NCI-H226 (cell line): ENCODE results near the gene ABCG1.
"Not testable (repeated sequence)": the region's sequence is repeated elsewhere in the genome, so short reads cannot be mapped to it uniquely, and the experiment has no call there.

ENCODE experiments used
- DNase-seq: peaks from one replicate; pipeline ENCODE4 v3.0.0-alpha.2; 2015

The ABCG1 gene

DNA sequence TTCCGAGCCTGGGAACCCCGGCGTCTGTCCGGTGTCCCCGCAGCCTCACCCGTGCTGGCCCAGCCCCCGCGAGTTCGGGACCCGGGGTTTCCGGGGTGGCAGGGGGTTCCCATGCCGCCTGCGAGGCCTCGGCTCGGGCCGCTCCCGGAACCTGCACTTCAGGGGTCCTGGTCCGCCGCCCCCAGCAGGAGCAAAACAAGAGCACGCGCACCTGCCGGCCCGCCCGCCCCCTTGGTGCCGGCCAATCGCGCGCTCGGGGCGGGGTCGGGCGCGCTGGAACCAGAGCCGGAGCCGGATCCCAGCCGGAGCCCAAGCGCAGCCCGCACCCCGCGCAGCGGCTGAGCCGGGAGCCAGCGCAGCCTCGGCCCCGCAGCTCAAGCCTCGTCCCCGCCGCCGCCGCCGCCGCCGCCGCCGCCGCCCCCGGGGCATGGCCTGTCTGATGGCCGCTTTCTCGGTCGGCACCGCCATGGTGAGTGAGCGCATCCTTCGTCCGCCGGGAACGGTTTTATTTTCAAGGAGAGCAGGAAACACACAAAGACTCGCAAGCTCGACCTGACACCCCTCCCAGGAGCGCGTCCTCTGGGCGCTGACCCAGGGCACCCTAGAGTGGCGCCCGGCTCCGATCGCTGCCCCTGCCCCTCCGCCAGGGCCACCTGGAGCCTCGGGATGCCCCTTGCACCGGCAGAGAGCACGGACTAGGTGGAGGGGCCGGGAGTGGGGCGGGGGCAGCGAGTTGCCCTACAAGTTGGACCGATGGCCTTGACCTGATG, at the start of gene ABCG1:
Gene ABCG1 (plus strand): TSS at position 305 of the 770 bp plus-strand sequence. CDS start 123 bp downstream, at position 428.
- peak; percentile 59 for DNase-seq

DNA sequence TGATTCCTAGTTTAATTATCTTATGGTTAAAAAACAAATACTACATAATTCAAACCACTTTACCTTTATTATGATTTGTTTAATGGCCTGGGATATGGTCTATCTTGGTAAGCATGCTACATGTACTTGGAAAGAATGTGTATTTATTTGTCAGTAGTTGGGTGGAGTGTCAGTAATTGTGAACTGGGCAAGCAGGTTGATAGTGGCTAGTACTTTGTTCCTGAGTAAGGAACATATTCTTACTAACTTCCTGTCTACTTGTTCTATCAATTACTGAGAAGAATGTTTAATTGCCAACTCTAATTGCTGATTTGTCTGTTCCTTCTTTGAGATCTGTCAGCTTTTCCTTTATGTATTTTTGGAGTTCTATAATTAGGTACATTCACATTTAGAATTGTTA, 49.2 kb upstream of the ABCG1 start:
- no peak for DNase-seq

DNA sequence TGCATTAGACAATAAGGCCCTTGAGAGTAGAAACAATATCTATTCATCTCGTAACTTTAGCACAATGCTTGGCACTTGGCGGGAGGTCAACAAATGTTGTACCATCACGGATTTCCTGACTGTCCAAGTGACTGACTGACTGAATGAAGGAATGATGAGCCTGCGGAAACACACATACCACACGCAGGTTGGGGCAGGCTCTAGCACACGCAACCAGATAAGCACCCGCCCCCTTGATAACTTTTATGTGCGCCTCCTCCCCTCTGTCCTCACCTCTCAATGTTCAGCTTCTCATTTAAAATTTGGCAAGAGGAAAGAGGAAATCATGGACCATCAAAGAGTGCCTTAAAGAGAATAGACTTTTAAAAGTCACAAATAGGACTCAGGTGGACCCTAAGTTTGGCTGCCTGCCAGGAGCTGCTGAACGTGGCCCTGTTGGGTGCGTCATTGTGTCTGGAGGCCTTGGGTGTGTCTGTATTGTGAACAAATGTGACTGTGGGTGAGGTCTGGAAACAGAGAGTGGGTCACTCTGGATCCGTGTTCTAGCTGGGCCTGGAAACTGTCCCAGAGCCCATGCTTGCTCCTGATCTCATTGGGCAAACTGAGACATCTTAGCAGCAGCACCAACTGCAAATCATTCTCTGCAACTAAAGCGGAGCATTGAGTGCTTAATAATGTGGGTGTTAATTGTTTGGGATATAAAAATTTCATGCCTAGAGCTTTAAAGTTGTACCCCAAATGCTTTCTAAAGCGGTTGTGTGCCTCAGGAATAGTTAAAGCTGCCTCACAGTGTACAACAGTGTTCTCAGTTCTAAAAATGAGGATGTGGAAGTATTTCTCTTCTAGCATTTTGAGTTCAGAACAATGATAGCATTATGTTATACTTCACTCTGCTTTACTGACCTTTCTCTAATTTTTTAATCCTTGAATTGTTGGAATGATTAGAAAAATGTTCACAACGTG, 47.6 kb upstream of the ABCG1 start:
- DNase-seq = no peak

DNA sequence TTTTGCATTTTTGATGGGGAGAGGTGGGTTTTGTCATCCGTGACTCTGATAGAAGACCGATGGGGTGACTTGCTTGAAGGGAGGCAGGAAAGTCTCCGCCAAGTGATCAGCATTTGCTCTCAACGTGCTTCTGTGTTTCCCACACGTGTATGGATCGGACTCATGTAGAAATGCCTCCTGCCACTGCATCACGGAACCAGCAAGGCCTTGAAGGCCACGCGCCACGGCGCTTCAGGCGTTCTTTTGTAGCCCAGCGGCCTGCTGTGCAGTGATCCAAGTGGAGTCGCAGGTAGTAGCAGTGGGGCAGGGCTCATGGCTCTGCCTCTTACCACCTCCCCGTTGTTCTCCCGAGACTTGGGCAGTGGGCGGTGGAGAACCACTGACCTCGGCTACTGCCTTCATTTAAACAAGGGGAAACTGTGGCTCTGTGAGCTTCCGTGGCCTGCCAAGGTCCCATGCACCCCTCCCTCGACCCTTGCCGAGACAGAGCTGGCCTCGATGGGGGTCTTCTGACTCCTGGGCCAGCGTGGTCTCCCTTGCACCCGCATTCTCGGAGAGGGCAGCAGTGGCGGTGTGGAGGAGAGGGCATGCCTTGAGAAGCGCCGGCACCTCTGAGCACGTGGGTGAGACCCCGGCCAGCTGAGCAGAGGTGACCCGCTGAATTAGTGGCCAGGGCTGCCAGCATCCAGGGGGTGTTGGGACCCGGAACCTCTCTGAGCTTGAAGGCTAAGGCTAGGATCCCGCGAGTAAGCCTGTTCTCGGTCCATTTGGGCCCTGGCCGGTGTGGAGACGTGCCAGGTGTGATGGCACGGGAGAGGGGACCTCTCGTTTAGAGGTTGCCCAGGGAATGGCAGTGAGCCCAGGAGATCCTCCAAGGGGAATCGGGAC, 46.1 kb upstream of the ABCG1 start:
- no peak for DNase-seq

- DNase-seq = no peak
Measured at GRCh38 chr21:42174173-42174572, 44.8 kb upstream of the ABCG1 start.

DNA sequence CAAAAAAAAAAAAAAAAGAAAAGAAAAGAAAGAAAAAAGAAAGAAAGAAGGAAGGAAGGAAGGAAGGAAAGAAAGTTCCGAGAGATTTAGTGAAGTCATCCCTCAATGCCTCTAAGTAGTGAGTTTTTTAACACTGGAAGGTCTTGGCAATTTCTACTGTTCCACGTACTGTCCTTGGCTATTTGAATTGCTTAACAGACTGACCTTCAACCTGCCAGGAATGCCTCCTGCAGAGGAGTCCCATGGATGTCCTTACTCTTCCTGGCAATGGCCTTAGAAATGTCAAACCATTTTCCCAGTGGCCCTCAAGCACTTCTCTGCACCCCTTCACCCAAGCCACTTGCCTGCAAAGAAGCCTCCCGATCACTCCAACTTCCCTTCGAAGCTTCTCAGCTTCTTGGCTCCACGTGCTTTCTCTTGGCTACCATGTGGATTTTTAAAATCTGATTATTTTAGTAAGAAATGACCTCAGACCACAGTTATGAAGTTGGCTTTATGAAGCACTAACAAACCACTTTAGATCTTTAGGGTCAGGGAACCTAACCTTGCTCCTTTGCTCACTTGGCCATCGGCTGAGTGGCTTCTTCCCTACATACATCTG, 43.7 kb upstream of the ABCG1 start:
- DNase-seq = no peak

GRCh38 chr21:42176859-42177258, 42.1 kb upstream of the ABCG1 start:
- DNase-seq = no peak

DNA sequence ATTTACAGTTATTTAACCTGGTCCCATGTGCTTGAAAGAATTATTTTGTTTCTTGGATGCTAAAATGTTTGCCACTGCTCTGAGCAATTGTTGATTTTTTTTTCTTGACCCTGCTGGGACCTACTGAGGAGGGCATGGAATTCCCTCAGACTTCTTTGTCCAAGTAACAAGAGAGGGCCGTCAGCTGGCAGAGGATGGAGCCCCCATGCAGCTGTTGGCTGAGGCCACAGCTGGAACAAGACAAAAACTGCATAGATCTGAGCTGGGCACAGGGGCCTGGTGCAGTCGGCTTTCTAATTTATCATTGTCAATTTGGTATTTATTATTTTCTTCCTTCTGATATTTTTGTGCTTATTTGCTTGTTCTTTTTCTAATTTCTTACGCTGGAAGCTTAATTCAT, 39.6 kb upstream of the ABCG1 start:
- no peak for DNase-seq

DNA sequence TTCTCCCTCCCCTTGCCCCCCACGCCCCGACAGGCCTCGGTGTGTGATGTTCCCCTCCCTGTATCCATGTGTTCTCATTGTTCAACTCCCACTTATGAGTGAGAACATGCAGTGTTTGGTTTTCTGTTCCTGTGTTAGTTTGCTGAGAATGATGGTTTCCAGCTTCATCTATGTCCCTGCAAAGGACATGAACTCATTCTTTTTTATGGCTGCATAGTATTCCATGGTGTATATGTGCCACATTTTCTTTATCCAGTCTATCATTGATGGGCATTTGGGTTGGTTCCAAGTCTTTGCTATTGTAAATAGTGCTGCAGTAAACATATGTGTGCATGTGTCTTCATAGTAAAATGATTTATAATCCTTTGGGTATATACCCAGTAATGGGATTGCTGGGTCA, 38.9 kb upstream of the ABCG1 start:
- DNase-seq = not testable (repeated sequence)

- no peak for DNase-seq
Measured at GRCh38 chr21:42182713-42183371, 36.1 kb upstream of the ABCG1 start.

GRCh38 chr21:42183374-42184266, 35.3 kb upstream of the ABCG1 start:
- DNase-seq = no peak

- DNase-seq = no peak
Measured at GRCh38 chr21:42186591-42186990, 32.3 kb upstream of the ABCG1 start.

GRCh38 chr21:42187976-42188653, 30.8 kb upstream of the ABCG1 start:
- no peak for DNase-seq

DNA sequence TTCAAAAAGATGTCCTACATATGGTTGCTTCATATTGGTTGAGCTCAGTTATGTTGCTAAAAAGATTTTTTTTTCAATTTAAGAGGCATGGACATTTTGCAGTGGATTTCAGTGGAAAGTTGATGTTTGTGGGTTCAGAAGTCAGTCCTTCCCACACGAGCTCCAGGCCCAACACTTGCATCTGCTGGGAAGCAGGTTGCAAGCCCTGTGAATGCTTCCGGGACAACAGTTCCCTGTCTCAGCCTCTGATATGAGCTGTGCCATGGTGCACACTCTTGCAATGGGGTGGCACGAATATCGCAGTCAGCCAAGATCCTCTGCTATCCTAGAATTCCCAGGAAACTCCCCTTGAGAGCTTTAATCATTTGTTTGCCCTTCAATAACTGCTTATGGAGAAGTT, 30.3 kb upstream of the ABCG1 start:
- no peak for DNase-seq

DNA sequence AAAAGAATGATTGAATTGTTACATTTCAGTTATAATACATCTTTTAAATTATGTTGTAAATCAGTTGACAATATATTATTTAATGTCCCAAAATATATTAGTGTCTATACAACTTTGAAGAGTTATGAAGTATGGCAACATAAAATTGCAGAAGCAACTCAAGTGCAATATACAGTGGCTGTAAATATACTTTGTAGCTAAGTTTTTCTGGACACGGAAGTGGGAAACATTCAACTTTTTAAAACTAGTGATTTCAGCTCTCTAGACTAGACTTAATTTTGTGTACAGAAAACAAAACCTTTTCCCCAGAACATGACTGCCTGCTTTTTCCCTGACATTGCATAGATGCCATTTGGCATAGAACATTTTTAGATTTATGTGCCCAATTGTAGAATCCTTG, 29.5 kb upstream of the ABCG1 start:
- no peak for DNase-seq

GRCh38 chr21:42189860-42190485, 29.0 kb upstream of the ABCG1 start:
- no peak for DNase-seq

- no peak for DNase-seq
Measured at GRCh38 chr21:42190486-42190863, 28.5 kb upstream of the ABCG1 start.

DNA sequence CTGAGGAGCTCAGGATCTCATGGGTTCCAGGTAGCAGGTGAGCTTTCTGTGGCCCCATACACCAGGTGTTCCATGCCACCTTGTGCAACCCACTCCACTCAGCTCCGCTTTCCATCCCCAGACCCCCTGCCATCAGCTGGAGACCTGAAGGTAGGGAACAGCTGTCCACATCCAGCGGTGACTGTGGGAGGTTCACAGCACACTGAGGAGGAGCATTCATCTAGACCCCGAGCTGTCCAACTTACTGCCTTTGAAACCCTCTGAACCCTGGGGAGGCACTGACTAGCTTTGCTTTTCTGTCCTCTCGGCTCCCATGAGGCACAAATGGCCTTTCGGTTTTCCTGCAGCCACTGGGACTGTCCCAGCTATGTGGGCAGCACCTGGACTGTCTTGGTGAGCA, 27.9 kb upstream of the ABCG1 start:
- DNase-seq = no peak

GRCh38 chr21:42191696-42192595, 27.0 kb upstream of the ABCG1 start:
- DNase-seq = no peak
